HEK293T (cell line): ENCODE measurements around the gene ATP11A.

Experiments used
- ARNT ChIP-seq: fragments of 450-650 bp; IDR thresholded peaks from 2 replicates; pipeline ENCODE4 v1.6.1; 2017; ENCODE audit warnings: mild to moderate bottlenecking
- FOXA1 ChIP-seq: fragments of 450-650 bp; IDR thresholded peaks from 2 replicates; pipeline ENCODE4 v1.6.1; 2016; ENCODE audit warnings: mild to moderate bottlenecking
- FOXK2 ChIP-seq: fragments of 450-650 bp; IDR thresholded peaks from 2 replicates; pipeline ENCODE4 v1.6.1; 2016; ENCODE audit warnings: mild to moderate bottlenecking
- FOXM1 ChIP-seq: fragments of 450-650 bp; IDR thresholded peaks from 2 replicates; pipeline ENCODE4 v1.6.1; 2017; ENCODE audit warnings: mild to moderate bottlenecking, borderline replicate concordance
- LEF1 ChIP-seq: fragments of 450-650 bp; IDR thresholded peaks from 2 replicates; pipeline ENCODE4 v1.6.1; 2017; ENCODE audit warnings: mild to moderate bottlenecking, borderline replicate concordance
- PKNOX1 ChIP-seq: fragments of 450-650 bp; IDR thresholded peaks from 2 replicates; pipeline ENCODE4 v1.6.1; 2016
- SP1 ChIP-seq: fragments of 450-650 bp; IDR thresholded peaks from 2 replicates; pipeline ENCODE4 v1.6.1; 2017
- SUZ12 ChIP-seq: fragments of 450-650 bp; IDR thresholded peaks from 2 replicates; pipeline ENCODE4 v1.6.1; 2016; ENCODE audit warnings: mild to moderate bottlenecking
- TARDBP ChIP-seq: fragments of 450-650 bp; IDR thresholded peaks from 2 replicates; pipeline ENCODE4 v1.6.1; 2016
- ZNF384 ChIP-seq: fragments of 450-650 bp; IDR thresholded peaks from 2 replicates; pipeline ENCODE4 v1.6.1; 2016

GRCh38 chr13:112803422-112803821 lies 113.6 kb downstream of the ATP11A start:
- TF ChIP-seq ARNT, result no peak
- no peak for TF ChIP-seq FOXM1
- TF ChIP-seq SP1, result no peak
- TF ChIP-seq SUZ12, result no peak
- no peak for TF ChIP-seq PKNOX1
- no peak for TF ChIP-seq ZNF384
- TF ChIP-seq FOXK2, result no peak
- TF ChIP-seq LEF1, result no peak
- no peak for TF ChIP-seq TARDBP
- no peak for TF ChIP-seq FOXA1
